ENCODE data around the gene EFCAB6.

Gene EFCAB6

GRCh38 chr22:43747877-43748276 is 64.2 kb downstream of the EFCAB6 start:
- Histone ChIP-seq H3K79me2 (ENCODE audit: insufficient read depth, low read length) (no peaks in the 10 kb centered on the region), H3K27me3 (ENCODE audit: insufficient read depth, low read length, poor library complexity, severe bottlenecking) (no peaks in the 10 kb centered on the region), H3K36me3 (ENCODE audit: insufficient read depth, low read length) (no peaks in the 10 kb centered on the region), H3F3A (ENCODE audit: low read depth) (no peaks in the 10 kb centered on the region), H3K9ac (ENCODE audit: low read depth, low read length, poor library complexity, severe bottlenecking) (no peak overlapping the region), H3K4me2 (ENCODE audit: low read depth, low read length, poor library complexity, severe bottlenecking) (no peak overlapping the region), H3K9me2 (replicated peaks; ENCODE audit: low read depth, low read length) (no peaks in the 10 kb centered on the region), H3K4me3 (ENCODE audit: low read length, poor library complexity, severe bottlenecking) (no peak overlapping the region), H2AFZ (ENCODE audit: low read length) (no peak overlapping the region), H3K9me3 (ENCODE audit: insufficient read depth, low read depth, low read length) (no peaks in the 10 kb centered on the region), H4K20me1 (ENCODE audit: insufficient read depth, low read length, poor library complexity, severe bottlenecking) (no peaks in the 10 kb centered on the region), H3K4me1 (ENCODE audit: insufficient read depth, low read length, poor library complexity, severe bottlenecking) (no peaks in the 10 kb centered on the region)
- TF ChIP-seq EZH2phosphoT487 (IDR thresholded peaks at IDR 0.05; ENCODE audit: borderline replicate concordance) (no peak), CTCF (conservative IDR thresholded peaks at IDR 0.05; ENCODE audit: low read length) (no peak)

GRCh38 chr22:43747058-43747457 is 65.0 kb downstream of the EFCAB6 start:
- Histone ChIP-seq H3K36me3 (ENCODE audit: insufficient read depth, low read length) (no peaks in the 10 kb centered on the region), H3K79me2 (ENCODE audit: insufficient read depth, low read length) (no peaks in the 10 kb centered on the region), H3K27me3 (ENCODE audit: insufficient read depth, low read length, poor library complexity, severe bottlenecking) (no peaks in the 10 kb centered on the region), H3K9me3 (ENCODE audit: insufficient read depth, low read depth, low read length) (no peaks in the 10 kb centered on the region), H3F3A (ENCODE audit: low read depth) (no peaks in the 10 kb centered on the region), H3K4me3 (ENCODE audit: low read length, poor library complexity, severe bottlenecking) (no peak overlapping the region), H3K4me1 (ENCODE audit: insufficient read depth, low read length, poor library complexity, severe bottlenecking) (no peaks in the 10 kb centered on the region), H3K4me2 (ENCODE audit: low read depth, low read length, poor library complexity, severe bottlenecking) (no peak overlapping the region), H3K9me2 (replicated peaks; ENCODE audit: low read depth, low read length) (no peaks in the 10 kb centered on the region), H2AFZ (ENCODE audit: low read length) (no peak overlapping the region), H3K9ac (ENCODE audit: low read depth, low read length, poor library complexity, severe bottlenecking) (no peak overlapping the region), H4K20me1 (ENCODE audit: insufficient read depth, low read length, poor library complexity, severe bottlenecking) (no peaks in the 10 kb centered on the region)
- no peak for TF ChIP-seq CTCF (conservative IDR thresholded peaks at IDR 0.05; ENCODE audit: low read length)
- no peak for TF ChIP-seq EZH2phosphoT487 (IDR thresholded peaks at IDR 0.05; ENCODE audit: borderline replicate concordance)

GRCh38 chr22:43745783-43746356 is 66.2 kb downstream of the EFCAB6 start:
- H3F3A ChIP-seq (ENCODE audit: low read depth): no peaks in the 10 kb centered on the region

More at GRCh38 chr22:43745783-43746356, 66.2 kb downstream of the EFCAB6 start:
- H3K9ac ChIP-seq (ENCODE audit: low read depth, low read length, poor library complexity, severe bottlenecking): no peak overlapping the region
- no peaks in the 10 kb centered on the region for H3K27me3 ChIP-seq (ENCODE audit: insufficient read depth, low read length, poor library complexity, severe bottlenecking)
- no peak overlapping the region for H3K4me3 ChIP-seq (ENCODE audit: low read length, poor library complexity, severe bottlenecking)
- no peak for TF ChIP-seq EZH2phosphoT487 (IDR thresholded peaks at IDR 0.05; ENCODE audit: borderline replicate concordance)
- TF ChIP-seq CTCF (conservative IDR thresholded peaks at IDR 0.05; ENCODE audit: low read length): no peak
- no peak overlapping the region for H2AFZ ChIP-seq (ENCODE audit: low read length)
- no peaks in the 10 kb centered on the region for H3K9me3 ChIP-seq (ENCODE audit: insufficient read depth, low read depth, low read length)
- H3K4me2 ChIP-seq (ENCODE audit: low read depth, low read length, poor library complexity, severe bottlenecking): no peak overlapping the region
- no peaks in the 10 kb centered on the region for H3K36me3 ChIP-seq (ENCODE audit: insufficient read depth, low read length)
- H3K9me2 ChIP-seq (replicated peaks; ENCODE audit: low read depth, low read length): no peaks in the 10 kb centered on the region
- H3K79me2 ChIP-seq (ENCODE audit: insufficient read depth, low read length): no peaks in the 10 kb centered on the region
- H3K4me1 ChIP-seq (ENCODE audit: insufficient read depth, low read length, poor library complexity, severe bottlenecking): no peaks in the 10 kb centered on the region
- H4K20me1 ChIP-seq (ENCODE audit: insufficient read depth, low read length, poor library complexity, severe bottlenecking): no peaks in the 10 kb centered on the region
